OCI-LY1 (cell line): ENCODE data around the gene PRAMEF15.
"Not testable (repeated sequence)": the region's sequence is repeated elsewhere in the genome, so short reads cannot be mapped to it uniquely, and the experiment has no call there.

Source experiments
- H2AFZ ChIP-seq: fragments of 200-600 bp; sonication (generic), shearing (Covaris generic); 2 replicates; pipeline ENCODE4 v1.6.0; 2014; ENCODE audit warnings: antibody characterized with exemption, mild to moderate bottlenecking, low read length
- H3F3A ChIP-seq: fragments of 200-600 bp; sonication (generic), shearing (Covaris generic); 2 replicates; pipeline ENCODE4 v1.6.0; 2014; ENCODE audit warnings: mild to moderate bottlenecking, antibody characterized with exemption, low read length, moderate library complexity; ENCODE audit not compliant: insufficient read depth
- H3K27ac ChIP-seq: fragments of 200-600 bp; sonication (generic); 2 replicates; pipeline ENCODE4 v1.5.1; 2014; ENCODE audit warnings: low read length, mixed run types, mild to moderate bottlenecking, low read depth; ENCODE audit not compliant: poor library complexity, severe bottlenecking
- H3K27me3 ChIP-seq: fragments of 200-600 bp; sonication (generic); 2 replicates; pipeline ENCODE4 v1.6.0; 2014; ENCODE audit warnings: antibody characterized with exemption, mild to moderate bottlenecking, low read length, moderate library complexity; ENCODE audit not compliant: insufficient read depth
- H3K36me3 ChIP-seq: fragments of 200-600 bp; sonication (generic); 2 replicates; pipeline ENCODE4 v1.6.1; 2014; ENCODE audit warnings: mild to moderate bottlenecking, antibody characterized with exemption, low read length, moderate library complexity, mixed read lengths; ENCODE audit not compliant: insufficient read depth
- H3K4me1 ChIP-seq: fragments of 200-600 bp; sonication (generic); 2 replicates; pipeline ENCODE4 v1.5.1; 2014; ENCODE audit warnings: mild to moderate bottlenecking, low read length, moderate library complexity; ENCODE audit not compliant: insufficient read depth, severe bottlenecking
- H3K4me2 ChIP-seq: fragments of 200-600 bp; sonication (generic), shearing (Covaris generic); 2 replicates; pipeline ENCODE4 v1.6.1; 2014; ENCODE audit warnings: low read length
- H3K4me3 ChIP-seq: fragments of 200-600 bp; sonication (generic); 2 replicates; pipeline ENCODE4 v1.5.1; 2014; ENCODE audit warnings: low read length, low read depth, mild to moderate bottlenecking, mixed read lengths; ENCODE audit not compliant: poor library complexity, severe bottlenecking
- H3K79me2 ChIP-seq: fragments of 200-600 bp; shearing (Covaris generic); 2 replicates; pipeline ENCODE4 v1.6.1; 2016; ENCODE audit warnings: mixed run types, low read length, mixed read lengths; ENCODE audit not compliant: insufficient read depth
- H3K9ac ChIP-seq: fragments of 200-600 bp; sonication (generic), shearing (Covaris generic); 2 replicates; pipeline ENCODE4 v1.6.1; 2014; ENCODE audit warnings: mild to moderate bottlenecking, low read length, mixed read lengths
- H3K9me2 ChIP-seq: fragments of 200-600 bp; sonication (generic), shearing (Covaris generic); 2 replicates; pipeline ENCODE4 v1.6.1; 2014; ENCODE audit warnings: low read depth, mild to moderate bottlenecking, low read length, mixed read lengths
- H3K9me3 ChIP-seq: fragments of 200-600 bp; shearing (Covaris generic); 2 replicates; pipeline ENCODE4 v1.6.1; 2014; ENCODE audit warnings: low read length, mixed read lengths
- H4K20me1 ChIP-seq: fragments of 200-600 bp; sonication (generic), shearing (Covaris generic); 2 replicates; pipeline ENCODE4 v1.6.0; 2016; ENCODE audit warnings: mild to moderate bottlenecking, low read length; ENCODE audit not compliant: insufficient read depth
- TF ChIP-seq, protein P1 (sequence below): fragments of 200-600 bp; sonication (generic), shearing (Covaris generic); IDR thresholded peaks from 2 replicates; pipeline ENCODE4 v1.5.1; 2017; ENCODE audit warnings: mild to moderate bottlenecking, antibody characterized with exemption, low read length, moderate library complexity, mixed read lengths

PRAMEF15 gene

DNA sequence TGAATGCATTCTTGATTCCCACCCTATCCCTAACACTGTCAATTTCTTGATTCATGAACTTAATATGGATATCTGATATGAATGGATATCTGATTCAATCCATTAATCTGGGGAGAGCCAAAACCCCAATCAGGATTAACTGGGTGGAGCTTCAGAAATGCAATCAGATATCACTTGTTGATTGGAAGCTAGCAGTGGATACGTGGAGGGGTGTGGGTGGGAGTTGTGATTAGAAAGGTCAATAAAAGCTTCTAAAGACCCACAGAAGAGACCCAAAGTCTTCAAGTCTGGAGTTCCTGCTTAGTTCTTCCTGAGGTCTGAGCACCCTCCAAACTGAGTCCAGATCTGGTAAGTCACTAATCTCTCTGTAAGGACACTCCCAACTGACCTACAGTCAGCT is 12.1 kb upstream of the PRAMEF15 start, which contains the start of gene PRAMEF33:
Gene PRAMEF33 (plus strand): TSS at position 301 of the 400 bp plus-strand sequence. CDS start 2,416 bp downstream, outside the sequence.
- not testable (repeated sequence) for H3K27me3 ChIP-seq, H3K4me2 ChIP-seq, H4K20me1 ChIP-seq, H3K9ac ChIP-seq, H3K4me3 ChIP-seq, H3K27ac ChIP-seq, H3K4me1 ChIP-seq, H3K79me2 ChIP-seq, H2AFZ ChIP-seq, H3K9me3 ChIP-seq, H3K36me3 ChIP-seq, H3K9me2 ChIP-seq, H3F3A ChIP-seq

DNA sequence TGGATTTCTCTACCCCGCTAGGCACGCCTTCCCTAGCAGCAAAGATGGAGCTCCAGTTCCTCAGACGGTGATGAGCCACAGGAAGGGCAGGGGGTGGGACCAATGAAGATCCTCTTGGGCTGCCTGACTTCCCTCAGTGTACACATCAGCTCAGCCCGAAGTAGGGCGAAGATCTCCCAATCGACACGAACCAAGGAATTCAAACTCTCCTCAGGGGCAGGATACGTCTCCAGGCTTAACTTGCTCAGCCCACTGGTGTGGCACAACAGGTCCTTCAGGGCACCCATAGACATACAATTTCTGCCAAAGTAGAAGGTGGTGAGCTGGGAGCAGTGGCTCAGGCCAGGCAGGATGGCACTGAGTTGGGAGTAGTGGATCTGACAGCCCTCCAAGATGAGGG is 27.1 kb downstream of the PRAMEF15 start:
- not testable (repeated sequence) for H3K9me3 ChIP-seq, H3K79me2 ChIP-seq, H3K9ac ChIP-seq, H2AFZ ChIP-seq, H3K36me3 ChIP-seq, H3K4me1 ChIP-seq, H3K4me3 ChIP-seq, H3K9me2 ChIP-seq, H3K27me3 ChIP-seq, H3F3A ChIP-seq, H3K4me2 ChIP-seq, H3K27ac ChIP-seq, H4K20me1 ChIP-seq

GRCh38 chr1:13347034-13347433 is 31.7 kb downstream of the PRAMEF15 start, which contains the start of gene PRAMEF14:
PRAMEF14 (minus strand) TSS chr1:13347134; CDS start chr1:13345314, 1,820 bp downstream.
- not testable (repeated sequence) for H3K9me2 ChIP-seq, H4K20me1 ChIP-seq, H3K4me2 ChIP-seq

GRCh38 chr1:13353476-13353875 is 38.1 kb downstream of the PRAMEF15 start:
- H3K9me3 ChIP-seq, H3K4me2 ChIP-seq, H4K20me1 ChIP-seq, H3K4me3 ChIP-seq, H3K9ac ChIP-seq, H3F3A ChIP-seq, H3K9me2 ChIP-seq, H2AFZ ChIP-seq, H3K27me3 ChIP-seq, H3K4me1 ChIP-seq, H3K27ac ChIP-seq, H3K36me3 ChIP-seq, H3K79me2 ChIP-seq: not testable (repeated sequence)

More at GRCh38 chr1:13347034-13347433, 31.7 kb downstream of the PRAMEF15 start, which contains the start of gene PRAMEF14:
- not testable (repeated sequence) for H3K9me3 ChIP-seq, H3K4me3 ChIP-seq, H3K27me3 ChIP-seq, H2AFZ ChIP-seq, H3K36me3 ChIP-seq, H3K27ac ChIP-seq, H3K9ac ChIP-seq, H3K4me1 ChIP-seq, H3K79me2 ChIP-seq, H3F3A ChIP-seq

GRCh38 chr1:13354475-13354874 is 39.1 kb downstream of the PRAMEF15 start:
- H3K9me2 ChIP-seq, H3F3A ChIP-seq, H3K4me1 ChIP-seq, H3K4me3 ChIP-seq, H2AFZ ChIP-seq, H3K79me2 ChIP-seq, H3K9me3 ChIP-seq, H3K27me3 ChIP-seq, H3K4me2 ChIP-seq, H3K36me3 ChIP-seq, H3K9ac ChIP-seq, H4K20me1 ChIP-seq, H3K27ac ChIP-seq: not testable (repeated sequence)

DNA sequence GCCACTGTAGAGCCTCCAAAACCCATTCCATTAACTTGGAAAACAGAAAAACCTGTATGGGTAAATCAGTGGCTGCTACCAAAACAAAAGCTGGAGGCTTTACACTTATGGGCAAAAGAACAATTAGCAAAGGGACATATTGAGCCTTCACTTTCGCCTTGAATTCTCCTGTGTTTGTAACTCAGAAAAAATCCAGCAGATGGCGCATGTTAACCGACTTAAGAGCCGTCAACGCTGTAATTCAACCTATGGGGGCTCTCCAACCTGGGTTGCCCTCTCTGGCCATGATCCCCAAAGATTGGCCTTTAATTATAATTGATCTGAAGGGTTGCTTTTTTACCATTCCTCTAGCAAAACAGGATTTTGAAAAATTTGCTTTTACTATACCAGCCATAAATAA is 41.4 kb downstream of the PRAMEF15 start:
- not testable (repeated sequence) for H3K4me1 ChIP-seq, H3K79me2 ChIP-seq, H3K36me3 ChIP-seq, H4K20me1 ChIP-seq, H3K4me3 ChIP-seq, H3K27me3 ChIP-seq, H2AFZ ChIP-seq, H3K9ac ChIP-seq, H3K9me3 ChIP-seq, H3K9me2 ChIP-seq, H3K27ac ChIP-seq, H3F3A ChIP-seq, H3K4me2 ChIP-seq
- TF ChIP-seq, protein P1, sequence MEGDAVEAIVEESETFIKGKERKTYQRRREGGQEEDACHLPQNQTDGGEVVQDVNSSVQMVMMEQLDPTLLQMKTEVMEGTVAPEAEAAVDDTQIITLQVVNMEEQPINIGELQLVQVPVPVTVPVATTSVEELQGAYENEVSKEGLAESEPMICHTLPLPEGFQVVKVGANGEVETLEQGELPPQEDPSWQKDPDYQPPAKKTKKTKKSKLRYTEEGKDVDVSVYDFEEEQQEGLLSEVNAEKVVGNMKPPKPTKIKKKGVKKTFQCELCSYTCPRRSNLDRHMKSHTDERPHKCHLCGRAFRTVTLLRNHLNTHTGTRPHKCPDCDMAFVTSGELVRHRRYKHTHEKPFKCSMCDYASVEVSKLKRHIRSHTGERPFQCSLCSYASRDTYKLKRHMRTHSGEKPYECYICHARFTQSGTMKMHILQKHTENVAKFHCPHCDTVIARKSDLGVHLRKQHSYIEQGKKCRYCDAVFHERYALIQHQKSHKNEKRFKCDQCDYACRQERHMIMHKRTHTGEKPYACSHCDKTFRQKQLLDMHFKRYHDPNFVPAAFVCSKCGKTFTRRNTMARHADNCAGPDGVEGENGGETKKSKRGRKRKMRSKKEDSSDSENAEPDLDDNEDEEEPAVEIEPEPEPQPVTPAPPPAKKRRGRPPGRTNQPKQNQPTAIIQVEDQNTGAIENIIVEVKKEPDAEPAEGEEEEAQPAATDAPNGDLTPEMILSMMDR = peak; percentile 38; the same call in 1 of the 2 replicates

GRCh38 chr1:13362364-13362763 is 47.0 kb downstream of the PRAMEF15 start:
- not testable (repeated sequence) for H3F3A ChIP-seq, H4K20me1 ChIP-seq, H3K4me3 ChIP-seq, H3K36me3 ChIP-seq, H3K9me2 ChIP-seq, H3K4me2 ChIP-seq, H3K27ac ChIP-seq, H3K9me3 ChIP-seq, H3K4me1 ChIP-seq, H3K27me3 ChIP-seq, H3K9ac ChIP-seq, H3K79me2 ChIP-seq, H2AFZ ChIP-seq
